Ishikawa (cell line): ENCODE data around the gene SLC15A5.

Experiments
- CEBPB ChIP-seq: IDR thresholded peaks from 2 replicates; pipeline ENCODE4 v1.6.1; 2012
- CREB1 ChIP-seq: IDR thresholded peaks from 2 replicates; pipeline ENCODE4 v1.6.1; 2012; ENCODE audit warnings: low read depth
- EGR1 ChIP-seq: IDR thresholded peaks from 2 replicates; pipeline ENCODE4 v1.6.1; 2012
- EP300 ChIP-seq: IDR thresholded peaks from 2 replicates; pipeline ENCODE4 v1.6.1; 2012; ENCODE audit warnings: borderline replicate concordance
- FOXM1 ChIP-seq: IDR thresholded peaks from 2 replicates; pipeline ENCODE4 v1.6.1; 2012; ENCODE audit warnings: low read depth, borderline replicate concordance
- MAX ChIP-seq: IDR thresholded peaks from 2 replicates; pipeline ENCODE4 v1.6.1; 2012
- NFIC ChIP-seq: IDR thresholded peaks from 2 replicates; pipeline ENCODE4 v1.6.1; 2012
- RAD21 ChIP-seq: IDR thresholded peaks from 2 replicates; pipeline ENCODE4 v1.6.1; 2012; ENCODE audit warnings: low read depth
- REST ChIP-seq: IDR thresholded peaks from 2 replicates; pipeline ENCODE4 v1.6.1; 2012; ENCODE audit warnings: low read depth, mild to moderate bottlenecking
- TAF1 ChIP-seq: IDR thresholded peaks from 2 replicates; pipeline ENCODE4 v1.6.1; 2012; ENCODE audit warnings: low read depth, mild to moderate bottlenecking
- TCF12 ChIP-seq: IDR thresholded peaks from 2 replicates; pipeline ENCODE4 v1.6.1; 2012; ENCODE audit warnings: low read depth
- TEAD4 ChIP-seq: IDR thresholded peaks from 2 replicates; pipeline ENCODE4 v1.6.1; 2012
- USF1 ChIP-seq: IDR thresholded peaks from 2 replicates; pipeline ENCODE4 v1.6.1; 2012
- YY1 ChIP-seq: IDR thresholded peaks from 2 replicates; pipeline ENCODE4 v1.6.1; 2012; ENCODE audit warnings: low read depth
- ZBTB7A ChIP-seq: IDR thresholded peaks from 2 replicates; pipeline ENCODE4 v1.6.1; 2012; ENCODE audit warnings: low read depth

The SLC15A5 gene

GRCh38 chr12:16272222-16272621 lies 5.3 kb downstream of the SLC15A5 start:
- TF ChIP-seq CEBPB, result no peak
- no peak for TF ChIP-seq EGR1
- TF ChIP-seq REST, result no peak
- no peak for TF ChIP-seq NFIC
- TF ChIP-seq YY1, result no peak
- TF ChIP-seq CREB1, result no peak
- no peak for TF ChIP-seq RAD21
- no peak for TF ChIP-seq TCF12
- TF ChIP-seq ZBTB7A, result no peak
- TF ChIP-seq EP300, result no peak
- TF ChIP-seq TEAD4, result no peak
- no peak for TF ChIP-seq TAF1
- TF ChIP-seq FOXM1, result no peak
- no peak for TF ChIP-seq MAX
- no peak for TF ChIP-seq USF1

GRCh38 chr12:16271062-16271461 lies 6.4 kb downstream of the SLC15A5 start:
- no peak for TF ChIP-seq USF1
- TF ChIP-seq CREB1, result no peak
- no peak for TF ChIP-seq EGR1
- TF ChIP-seq RAD21, result no peak
- TF ChIP-seq TAF1, result no peak
- no peak for TF ChIP-seq TCF12
- no peak for TF ChIP-seq MAX
- no peak for TF ChIP-seq FOXM1
- TF ChIP-seq EP300, result no peak
- TF ChIP-seq NFIC, result no peak
- no peak for TF ChIP-seq TEAD4
- no peak for TF ChIP-seq CEBPB
- no peak for TF ChIP-seq ZBTB7A
- TF ChIP-seq REST, result no peak
- no peak for TF ChIP-seq YY1

GRCh38 chr12:16269946-16270345 lies 7.5 kb downstream of the SLC15A5 start:
- TF ChIP-seq NFIC (no peak), EP300 (no peak), YY1 (no peak), ZBTB7A (no peak), TAF1 (no peak), CREB1 (no peak)

GRCh38 chr12:16266085-16266484 lies 11.4 kb downstream of the SLC15A5 start:
- TF ChIP-seq EP300 (no peak), EGR1 (no peak), TCF12 (no peak), USF1 (no peak), CREB1 (no peak), FOXM1 (no peak)

- TF ChIP-seq CREB1 (no peak), ZBTB7A (no peak), CEBPB (no peak), NFIC (no peak), EGR1 (no peak), USF1 (no peak), TAF1 (no peak), FOXM1 (no peak), TEAD4 (no peak), REST (no peak), EP300 (no peak), RAD21 (no peak), TCF12 (no peak), MAX (no peak), YY1 (no peak)
Observed at GRCh38 chr12:16261944-16262475, 15.5 kb downstream of the SLC15A5 start.
